ENCODE data around the gene KCNQ4. TPM values are rescaled to one million over a fixed set of nuclear protein-coding genes. Genes with fewer than 3 reads are reported as not detected.
A peak's percentile ranks its signal among the peaks of the same experiment; 100 is the strongest.

KCNQ4 gene
- total and polyA plus RNA-seq, 2 of the 8 experiments (the other 6 are each of a cell fraction or from before 2014, with no cell fraction given): 2.2 to 3.9 TPM

GRCh38 chr1:40884055-40884795, 100.6 kb downstream of the KCNQ4 start:
- Histone ChIP-seq H3K4me2 (ENCODE audit: insufficient read depth in 1 of 2, low read depth in 2 of 2, low read length in 2 of 2) (peak overlapping the region; percentile 26 to 66), H3K27me3 (replicated peaks in 1 of 4; ENCODE audit: control insufficient read depth in 3 of 4, extremely low read depth in 1 of 4, insufficient read depth in 3 of 4, low read length in 3 of 4) (peaks cover 0 to 16% (median 5%) of the 10 kb centered on the region in 4 experiments; a peak in 5 of 7 replicates), H2BK12ac (ENCODE audit: low read depth, low read length) (0 out of 2 replicates have a peak overlapping the region, but pooled peaks have one; percentile 9), H4K5ac (ENCODE audit: insufficient read length, low read depth, low read length) (no peak overlapping the region), H3K9me3 (ENCODE audit: insufficient read depth in 2 of 2, low read depth in 1 of 2, low read length in 1 of 2) (no peaks in the 10 kb centered on the region), H2AFZ (ENCODE audit: low read length) (no peak overlapping the region; the same call in 1 of the 2 replicates), H4K91ac (replicated peaks; ENCODE audit: insufficient read length, low read length) (no peak overlapping the region), H3K4me1 (replicated peaks in 1 of 4; ENCODE audit: control insufficient read depth in 3 of 4, insufficient read depth in 4 of 4, low read length in 3 of 4) (peaks cover 0 to 5% (median 2%) of the 10 kb centered on the region in 4 experiments; a peak in 3 of 7 replicates), H3K79me1 (ENCODE audit: low read depth, low read length) (no peaks in the 10 kb centered on the region), H3K27ac (ENCODE audit: low read depth, low read length) (no peak overlapping the region), H2BK120ac (replicated peaks; ENCODE audit: low read depth, low read length) (no peak overlapping the region), H3K23ac (ENCODE audit: insufficient read length) (no peak overlapping the region), H3K9ac (replicated peaks in 1 of 4; ENCODE audit: extremely low read depth in 1 of 4, low read depth in 3 of 4, low read length in 3 of 4) (no peak overlapping the region), H3K4me3 (ENCODE audit: extremely low read depth in 1 of 4, insufficient read depth in 2 of 4, low read depth in 3 of 4, low read length in 4 of 4) (peak overlapping the region in 3 of 4 experiments; percentile 10 to 54 (median 17); a peak in 5 of 8 replicates), H2BK20ac (ENCODE audit: low read length) (no peak overlapping the region), H3K79me2 (ENCODE audit: control insufficient read depth in 1 of 2, insufficient read depth in 2 of 2, low read length in 2 of 2) (no peaks in the 10 kb centered on the region), H2AK5ac (ENCODE audit: low read depth, low read length) (no peak overlapping the region), H2BK15ac (ENCODE audit: low read length) (no peak overlapping the region), H4K8ac (ENCODE audit: extremely low read depth, insufficient read depth, low read length) (peak overlapping the region; percentile 58; the same call in 1 of the 2 replicates), H3K14ac (ENCODE audit: insufficient read length) (no peak overlapping the region), H3K4ac (replicated peaks; ENCODE audit: insufficient read length, low read depth, low read length) (no peak overlapping the region), H3K18ac (ENCODE audit: extremely low read depth, low read length) (no peak overlapping the region), H2BK5ac (ENCODE audit: low read depth, low read length) (no peak overlapping the region), H4K20me1 (replicated peaks in 1 of 2; ENCODE audit: control insufficient read depth in 1 of 2, insufficient read depth in 2 of 2, low read length in 2 of 2) (no peaks in the 10 kb centered on the region), H3K36me3 (ENCODE audit: control insufficient read depth in 2 of 4, insufficient read depth in 4 of 4, low read length in 3 of 4) (no peaks in the 10 kb centered on the region), H3K23me2 (ENCODE audit: low read depth, low read length) (peaks cover 6% of the 10 kb centered on the region; the same call in 1 of the 2 replicates), H3K56ac (replicated peaks; ENCODE audit: insufficient read length, low read depth, low read length) (no peak overlapping the region)
- POLR2A ChIA-PET (ENCODE audit: partially characterized antibody): interaction anchor here (1.4 kb wide), 1 partner anchor 22 kb away, joined by 4 read pairs; the partner anchor contains the start of gene CITED4
- 34% methylated on average over 52 of the region's 73 CpGs; no CpG with 5 or more reads in 1 of the 2 experiments for WGBS, 2 experiments (ENCODE audit: extremely low coverage in 1 of 2, insufficient coverage in 1 of 2, insufficient read length in 1 of 2, insufficient replicate concordance in 2 of 2, low coverage in 1 of 2, low lambda C conversion rate in 2 of 2, missing lambda C conversion rate in 1 of 2)
- DNase-seq (ENCODE audit: low read depth in 1 of 2, low spot score in 2 of 2): peak in 1 of 2 experiments; percentile 52
- FAIRE-seq: no peak
- CTCF ChIA-PET (ENCODE audit: partially characterized antibody): interaction anchor here (0.8 to 2.8 kb wide), 2 partner anchors 32 to 68 kb away, joined by 4 to 14 read pairs; no protein-coding TSS in a partner anchor
- TF ChIP-seq KDM4A (IDR thresholded peaks at IDR 0.05; ENCODE audit: low read depth, low read length, severe bottlenecking) (peak; percentile 58), ATF2 (IDR thresholded peaks at IDR 0.05; ENCODE audit: low read length) (no peak), EZH2 (IDR thresholded peaks at IDR 0.05; ENCODE audit: low read depth, low read length, severe bottlenecking) (peak; percentile 38)
